ENCODE results near the gene PTGIR.
A peak's percentile ranks its signal among the peaks of the same experiment; 100 is the strongest.

Gene PTGIR

GRCh38 chr19:46598372-46598917 lies 26.4 kb downstream of the PTGIR start:
- DNase-seq = no peak

GRCh38 chr19:46596008-46596407 lies 28.9 kb downstream of the PTGIR start:
- DNase-seq = no peak

GRCh38 chr19:46591870-46592269 lies 33.0 kb downstream of the PTGIR start:
- DNase-seq = no peak

- no peak for DNase-seq
Observed at GRCh38 chr19:46591254-46591653, 33.6 kb downstream of the PTGIR start.

GRCh38 chr19:46587861-46588260 lies 37.0 kb downstream of the PTGIR start:
- DNase-seq = no peak

- no peak for DNase-seq
Observed at GRCh38 chr19:46586294-46586693, 38.6 kb downstream of the PTGIR start.

DNA sequence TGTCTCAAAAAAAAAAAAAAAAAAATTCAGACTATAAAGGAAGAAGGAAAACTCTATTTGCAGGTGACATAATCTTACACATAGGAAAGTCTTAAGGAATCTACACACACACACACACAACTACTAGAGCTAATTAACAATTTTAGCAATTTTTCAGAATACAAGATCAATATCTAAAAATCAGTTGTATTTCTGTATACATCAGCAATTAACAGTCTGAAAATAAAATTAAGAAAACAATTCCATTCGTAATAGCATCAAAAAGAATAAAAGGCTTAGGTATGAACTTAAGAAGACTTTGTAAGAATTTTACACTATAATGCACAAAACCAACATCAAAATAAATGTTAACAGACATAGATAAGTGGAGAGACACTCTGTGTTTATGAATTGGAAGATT lies 39.4 kb downstream of the PTGIR start:
- no peak for DNase-seq

DNA sequence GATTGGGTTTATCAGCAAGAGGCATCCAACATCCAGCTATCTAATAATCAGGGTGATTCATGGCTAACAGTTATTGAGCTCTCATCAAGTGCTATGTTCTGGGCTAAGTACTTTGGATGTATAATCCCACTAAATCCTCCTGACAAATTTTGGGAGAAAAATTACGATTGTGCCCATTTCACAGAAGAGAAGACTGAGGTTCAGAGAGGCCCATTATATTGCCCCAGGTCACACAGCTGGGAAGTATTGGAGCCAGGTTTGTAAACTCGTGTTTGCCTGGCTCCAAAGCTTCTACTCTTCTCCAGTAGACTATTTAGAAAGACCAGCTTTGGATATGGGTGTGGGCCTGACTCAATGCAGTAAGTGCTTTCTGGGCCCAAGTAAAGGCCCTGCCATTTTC lies 44.6 kb downstream of the PTGIR start:
- DNase-seq = no peak

DNA sequence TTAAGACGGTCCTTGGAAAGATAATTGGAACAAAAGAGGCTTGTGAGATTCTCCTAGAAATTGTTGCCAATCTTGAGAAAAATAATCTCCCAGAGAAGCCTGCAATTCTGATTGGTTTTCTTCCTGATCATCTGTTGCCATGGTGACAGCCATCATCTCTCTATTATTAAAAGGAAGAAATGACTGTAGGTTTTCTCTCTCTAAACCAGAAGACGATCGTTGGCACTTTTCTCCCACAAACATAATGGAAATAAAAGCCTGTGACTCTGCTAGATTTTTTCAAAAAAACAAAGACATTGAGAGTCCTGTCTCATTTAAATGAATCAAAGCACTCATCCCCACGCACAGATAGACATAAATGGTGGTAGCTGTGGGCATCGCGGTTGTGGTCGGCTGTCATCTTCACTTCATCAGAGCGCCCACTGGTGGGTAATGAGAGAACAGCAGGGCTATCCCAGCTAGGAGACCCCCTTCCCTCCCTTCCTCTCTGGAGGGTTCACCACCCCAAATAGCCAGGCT lies 45.5 kb downstream of the PTGIR start:
- DNase-seq = no peak

- DNase-seq = no peak
Observed at GRCh38 chr19:46578450-46578849, 46.4 kb downstream of the PTGIR start.

DNA sequence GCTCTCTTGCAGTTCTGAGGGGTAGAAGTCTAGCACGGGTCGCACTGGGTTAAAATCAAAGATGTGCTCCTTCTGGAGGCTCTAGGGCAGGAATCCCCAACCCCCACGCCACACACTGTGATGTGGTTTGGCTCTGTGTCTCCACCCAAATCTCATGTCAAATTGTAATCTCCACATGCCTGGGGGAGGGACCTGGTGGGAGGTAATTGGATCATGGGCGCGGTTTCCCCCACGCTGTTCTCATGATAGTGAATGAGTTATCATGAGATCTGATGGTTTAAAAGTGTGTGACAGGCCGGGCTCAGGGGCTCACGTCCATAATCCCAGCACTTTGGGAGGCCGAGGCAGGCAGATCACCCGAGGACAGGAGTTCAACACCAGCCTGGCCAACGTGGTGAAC lies 50.4 kb downstream of the PTGIR start:
- DNase-seq = peak; percentile 9

GRCh38 chr19:46573679-46574498 lies 51.0 kb downstream of the PTGIR start:
- no peak for DNase-seq

DNA sequence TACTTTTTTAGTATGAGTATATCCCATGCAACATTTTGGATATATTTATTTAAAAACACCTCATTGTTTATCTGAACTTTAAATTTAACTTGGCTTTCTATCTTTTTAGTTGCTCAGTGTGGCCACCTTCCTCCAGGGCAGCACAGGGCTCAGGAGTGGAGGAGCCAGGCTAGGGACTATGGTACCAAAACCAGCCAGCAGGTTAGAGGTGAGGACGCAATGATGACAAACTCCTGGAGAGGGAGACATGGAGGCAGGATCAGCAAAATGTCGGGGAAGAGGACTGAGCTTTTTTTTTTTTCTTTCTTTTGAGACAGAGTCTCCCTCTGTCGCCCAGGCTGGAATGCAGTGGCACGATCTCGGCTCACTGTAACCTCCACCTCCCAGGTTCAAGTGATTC lies 53.4 kb downstream of the PTGIR start:
- no peak for DNase-seq

Measured in activated effector memory CD4-positive, alpha-beta T cell treated with Interleukin-2 at 50 U/mL for 16 hours (primary cell).